Measurements from ENCODE around the gene HNF4A. TPM values are rescaled to one million over a fixed set of nuclear protein-coding genes. Genes with fewer than 3 reads are reported as not detected.

HNF4A gene
- total RNA-seq, 5 donors from 2014 or later (not counting 1 experiment from before 2014, with no cell fraction given), result 0.16 to 0.35 (median 0.32) TPM; not detected in 2

- Histone ChIP-seq H3K4me1 (ENCODE audit: control insufficient read depth in 1 of 2, extremely low read depth in 1 of 2, insufficient read depth in 2 of 2, low read length in 2 of 2) (no peaks in the 10 kb centered on the region), H3K27ac (ENCODE audit: low read length) (no peak overlapping the region), H3K9me3 (no peaks in the 10 kb centered on the region), H3K4me3 (ENCODE audit: control insufficient read depth in 1 of 2, extremely low read depth in 1 of 2, low read length in 1 of 2) (no peak overlapping the region), H3K27me3 (replicated peaks in 1 of 2; ENCODE audit: control insufficient read depth in 2 of 2, extremely low read depth in 1 of 2, insufficient read depth in 2 of 2, low read length in 1 of 2) (peaks cover 4 to 23% of the 10 kb centered on the region in 2 experiments), H3K36me3 (ENCODE audit: control insufficient read depth in 2 of 2, extremely low read depth in 1 of 2, insufficient read depth in 1 of 2, low read length in 1 of 2) (no peaks in the 10 kb centered on the region)
- no peaks in the 10 kb centered on the region for H3K9me3 Mint-ChIP-seq
- H3K27ac Mint-ChIP-seq, result no peak overlapping the region
- peaks cover 6 to 10% of the 10 kb centered on the region in 2 donors for H3K27me3 Mint-ChIP-seq
- H3K36me3 Mint-ChIP-seq, result no peaks in the 10 kb centered on the region
- WGBS (ENCODE audit: insufficient coverage), result 79% methylated on average over 13 of the region's 18 CpGs
- ATAC-seq (replicated peaks in 1 of 4) (no peak), DNase-seq (no peak)
- ChIA-PET POLR2A (no interaction called here), CTCF (no interaction called here)
- H3K4me1 Mint-ChIP-seq, result no peaks in the 10 kb centered on the region
- H3K4me3 Mint-ChIP-seq, result no peak overlapping the region
Observed at GRCh38 chr20:44402391-44403193, 47.1 kb downstream of the HNF4A start.

- Mint-ChIP-seq H3K4me3 (no peak overlapping the region), H3K27ac (no peak overlapping the region), H3K4me1 (no peaks in the 10 kb centered on the region), H3K9me3 (no peaks in the 10 kb centered on the region), H3K36me3 (no peaks in the 10 kb centered on the region), H3K27me3 (peaks cover 6 to 10% of the 10 kb centered on the region in 2 donors)
- CTCF ChIA-PET, result no interaction called here
- POLR2A ChIA-PET, result no interaction called here
- H3K4me3 ChIP-seq (ENCODE audit: control insufficient read depth in 1 of 2, extremely low read depth in 1 of 2, low read length in 1 of 2), result no peak overlapping the region
- H3K9me3 ChIP-seq, result no peaks in the 10 kb centered on the region
- no peaks in the 10 kb centered on the region for H3K4me1 ChIP-seq (ENCODE audit: control insufficient read depth in 1 of 2, extremely low read depth in 1 of 2, insufficient read depth in 2 of 2, low read length in 2 of 2)
- H3K36me3 ChIP-seq (ENCODE audit: control insufficient read depth in 2 of 2, extremely low read depth in 1 of 2, insufficient read depth in 1 of 2, low read length in 1 of 2), result no peaks in the 10 kb centered on the region
- peaks cover 3 to 21% of the 10 kb centered on the region in 2 experiments for H3K27me3 ChIP-seq (replicated peaks in 1 of 2; ENCODE audit: control insufficient read depth in 2 of 2, extremely low read depth in 1 of 2, insufficient read depth in 2 of 2, low read length in 1 of 2)
- no peak overlapping the region for H3K27ac ChIP-seq (ENCODE audit: low read length)
- no peak for ATAC-seq (replicated peaks in 1 of 4)
- 60% methylated on average over 2 of the region's 11 CpGs for WGBS (ENCODE audit: insufficient coverage)
- no peak for DNase-seq
Observed at GRCh38 chr20:44403194-44404112, 48.0 kb downstream of the HNF4A start.

GRCh38 chr20:44404204-44405181 is 49.0 kb downstream of the HNF4A start:
- H3K4me3 ChIP-seq (ENCODE audit: control insufficient read depth in 1 of 2, extremely low read depth in 1 of 2, low read length in 1 of 2), result no peak overlapping the region
- no peaks in the 10 kb centered on the region for H3K36me3 ChIP-seq (ENCODE audit: control insufficient read depth in 2 of 2, extremely low read depth in 1 of 2, insufficient read depth in 1 of 2, low read length in 1 of 2)
- WGBS (ENCODE audit: insufficient coverage), result 88% methylated on average over 16 of the region's 21 CpGs
- Mint-ChIP-seq H3K4me1 (no peaks in the 10 kb centered on the region), H3K36me3 (no peaks in the 10 kb centered on the region), H3K27ac (no peak overlapping the region), H3K27me3 (peaks cover 1 to 10% of the 10 kb centered on the region in 2 donors), H3K9me3 (no peaks in the 10 kb centered on the region), H3K4me3 (no peak overlapping the region)
- ChIA-PET CTCF (no interaction called here), POLR2A (no interaction called here)
- no peaks in the 10 kb centered on the region for H3K4me1 ChIP-seq (ENCODE audit: control insufficient read depth in 1 of 2, extremely low read depth in 1 of 2, insufficient read depth in 2 of 2, low read length in 2 of 2)
- H3K27ac ChIP-seq (ENCODE audit: low read length), result no peak overlapping the region
- H3K27me3 ChIP-seq (replicated peaks in 1 of 2; ENCODE audit: control insufficient read depth in 2 of 2, extremely low read depth in 1 of 2, insufficient read depth in 2 of 2, low read length in 1 of 2), result peaks cover 0 to 21% of the 10 kb centered on the region in 2 experiments
- DNase-seq (no peak), ATAC-seq (replicated peaks in 1 of 4) (no peak)
- no peaks in the 10 kb centered on the region for H3K9me3 ChIP-seq

GRCh38 chr20:44405257-44405656 is 49.8 kb downstream of the HNF4A start:
- CTCF ChIA-PET, result no interaction called here
- DNase-seq (no peak), ATAC-seq (replicated peaks in 1 of 4) (no peak)
- H3K4me1 Mint-ChIP-seq, result no peaks in the 10 kb centered on the region
- no peak overlapping the region for H3K27ac Mint-ChIP-seq
- Histone ChIP-seq H3K27ac (ENCODE audit: low read length) (no peak overlapping the region), H3K4me1 (ENCODE audit: control insufficient read depth in 1 of 2, extremely low read depth in 1 of 2, insufficient read depth in 2 of 2, low read length in 2 of 2) (no peaks in the 10 kb centered on the region), H3K36me3 (ENCODE audit: control insufficient read depth in 2 of 2, extremely low read depth in 1 of 2, insufficient read depth in 1 of 2, low read length in 1 of 2) (no peaks in the 10 kb centered on the region), H3K27me3 (replicated peaks in 1 of 2; ENCODE audit: control insufficient read depth in 2 of 2, extremely low read depth in 1 of 2, insufficient read depth in 2 of 2, low read length in 1 of 2) (peaks cover 0 to 26% of the 10 kb centered on the region in 2 experiments), H3K4me3 (ENCODE audit: control insufficient read depth in 1 of 2, extremely low read depth in 1 of 2, low read length in 1 of 2) (no peak overlapping the region), H3K9me3 (no peaks in the 10 kb centered on the region)
- H3K36me3 Mint-ChIP-seq, result no peaks in the 10 kb centered on the region
- POLR2A ChIA-PET, result no interaction called here
- no CpG with 5 or more reads among the region's 6 CpGs for WGBS (ENCODE audit: insufficient coverage)
- H3K27me3 Mint-ChIP-seq, result peaks cover 0 to 4% of the 10 kb centered on the region in 2 donors
- H3K4me3 Mint-ChIP-seq, result no peak overlapping the region
- no peaks in the 10 kb centered on the region for H3K9me3 Mint-ChIP-seq

GRCh38 chr20:44405785-44406571 is 50.5 kb downstream of the HNF4A start:
- no peak overlapping the region for H3K4me3 ChIP-seq (ENCODE audit: control insufficient read depth in 1 of 2, extremely low read depth in 1 of 2, low read length in 1 of 2)
- H3K36me3 Mint-ChIP-seq, result no peaks in the 10 kb centered on the region
- no peak for DNase-seq
- H3K27me3 Mint-ChIP-seq, result peaks cover 0 to 4% of the 10 kb centered on the region in 2 donors
- ChIA-PET CTCF (no interaction called here), POLR2A (no interaction called here)
- H3K4me3 Mint-ChIP-seq, result no peak overlapping the region
- peaks cover 0 to 27% of the 10 kb centered on the region in 2 experiments for H3K27me3 ChIP-seq (replicated peaks in 1 of 2; ENCODE audit: control insufficient read depth in 2 of 2, extremely low read depth in 1 of 2, insufficient read depth in 2 of 2, low read length in 1 of 2)
- H3K27ac ChIP-seq (ENCODE audit: low read length), result no peak overlapping the region
- 81% methylated on average over 16 of the region's 20 CpGs for whole genome bisulfite sequencing (ENCODE audit: insufficient coverage)
- H3K9me3 Mint-ChIP-seq, result no peaks in the 10 kb centered on the region
- H3K4me1 Mint-ChIP-seq, result no peaks in the 10 kb centered on the region
- no peaks in the 10 kb centered on the region for H3K9me3 ChIP-seq
- no peak overlapping the region for H3K27ac Mint-ChIP-seq
- no peaks in the 10 kb centered on the region for H3K4me1 ChIP-seq (ENCODE audit: control insufficient read depth in 1 of 2, extremely low read depth in 1 of 2, insufficient read depth in 2 of 2, low read length in 2 of 2)
- ATAC-seq (replicated peaks in 1 of 4), result no peak
- no peaks in the 10 kb centered on the region for H3K36me3 ChIP-seq (ENCODE audit: control insufficient read depth in 2 of 2, extremely low read depth in 1 of 2, insufficient read depth in 1 of 2, low read length in 1 of 2)
